OCI-LY3 (cell line): Measurements from ENCODE around the gene DOCK6.

ENCODE experiments used
- H2AFZ ChIP-seq: fragments of 200-600, 300-600 bp; shearing (Covaris generic); 2 replicates; pipeline ENCODE4 v1.6.0; 2014; ENCODE audit warnings: antibody characterized with exemption, low read depth, low read length
- H3K27ac ChIP-seq: fragments of 200-600, 300-600 bp; sonication (generic); 2 replicates; pipeline ENCODE4 v1.5.1; 2014; ENCODE audit warnings: mild to moderate bottlenecking, low read length, moderate library complexity, mixed read lengths
- H3K27me3 ChIP-seq: fragments of 200-600, 300-600 bp; sonication (generic); 2 replicates; pipeline ENCODE4 v1.6.1; 2014; ENCODE audit warnings: low read depth, low read length, mixed read lengths
- H3K36me3 ChIP-seq: fragments of 200-600, 300-600 bp; sonication (generic); replicated peaks from 2 replicates; pipeline ENCODE3; 2014; ENCODE audit warnings: low read depth, low read length, mixed read lengths
- H3K4me1 ChIP-seq: fragments of 300-600, 200-600 bp; sonication (generic); 2 replicates; pipeline ENCODE4 v1.6.1; 2014; ENCODE audit warnings: low read length, mixed read lengths
- H3K4me2 ChIP-seq: fragments of 200-600, 300-600 bp; sonication (generic); 2 replicates; pipeline ENCODE4 v1.6.1; 2014; ENCODE audit warnings: low read length, mixed read lengths
- H3K4me3 ChIP-seq: fragments of 300-600, 200-600 bp; sonication (generic); 2 replicates; pipeline ENCODE4 v1.5.1; 2014; ENCODE audit warnings: antibody characterized with exemption, mild to moderate bottlenecking, low read length, moderate library complexity
- H3K79me2 ChIP-seq: fragments of 300-600, 200-600 bp; shearing (Covaris generic); 2 replicates; pipeline ENCODE4 v1.6.1; 2014; ENCODE audit warnings: mild to moderate bottlenecking, low read length, mixed read lengths
- H3K9ac ChIP-seq: fragments of 300-600, 200-600 bp; shearing (Covaris generic); 2 replicates; pipeline ENCODE4 v1.6.0; 2014; ENCODE audit warnings: mild to moderate bottlenecking, low read length, moderate library complexity
- H3K9me3 ChIP-seq: fragments of 200-600, 300-600 bp; shearing (Covaris generic); 2 replicates; pipeline ENCODE4 v1.6.1; 2014; ENCODE audit warnings: low read length, mixed read lengths; ENCODE audit not compliant: insufficient read depth
- H4K20me1 ChIP-seq: fragments of 200-600, 300-600 bp; sonication (generic); 2 replicates; pipeline ENCODE4 v1.6.1; 2016; ENCODE audit warnings: low read length, mixed read lengths; ENCODE audit not compliant: insufficient read depth
- EZH2phosphoT487 ChIP-seq: fragments of 200-600 bp; shearing (Covaris generic); IDR thresholded peaks from 2 replicates; pipeline ENCODE4 v1.6.1; 2018; ENCODE audit warnings: antibody characterized with exemption, mixed run types, low read depth
- TF ChIP-seq, protein P1 (sequence below): fragments of 200-600, 300-600 bp; sonication (generic); IDR thresholded peaks from 2 replicates; pipeline ENCODE4 v1.5.1; 2014; ENCODE audit warnings: antibody characterized with exemption, low read length, low read depth

The DOCK6 gene

DNA sequence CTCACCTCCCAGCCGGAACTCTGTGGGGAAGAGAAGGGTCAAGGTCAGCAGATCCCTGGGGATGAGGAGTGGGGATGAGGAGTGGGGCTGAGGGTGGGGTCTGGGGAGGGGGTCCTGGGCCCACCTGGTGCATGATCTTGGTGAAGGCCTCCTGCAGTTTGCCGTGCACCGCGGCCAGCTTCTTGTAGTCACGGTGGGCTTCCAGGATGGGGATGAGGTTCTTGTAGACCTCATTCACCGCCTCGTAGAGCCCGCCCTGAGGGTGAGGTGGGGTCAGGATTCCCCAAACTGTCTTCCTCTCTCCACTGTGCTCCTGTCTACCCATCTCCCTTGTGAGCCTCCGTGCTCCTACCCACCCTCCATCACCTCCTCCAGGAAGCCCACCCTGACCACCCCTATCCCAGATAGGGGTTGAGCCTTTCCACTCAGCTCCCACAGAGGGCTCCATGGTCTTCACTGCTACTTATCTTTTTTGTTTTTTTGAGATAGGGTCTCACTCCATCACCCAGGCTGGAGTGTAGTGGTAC is 58.2 kb downstream of the DOCK6 start:
- no peaks in the 10 kb centered on the region for H3K79me2 ChIP-seq
- H3K9me3 ChIP-seq: no peaks in the 10 kb centered on the region
- no peak for TF ChIP-seq EZH2phosphoT487
- TF ChIP-seq, protein P1, sequence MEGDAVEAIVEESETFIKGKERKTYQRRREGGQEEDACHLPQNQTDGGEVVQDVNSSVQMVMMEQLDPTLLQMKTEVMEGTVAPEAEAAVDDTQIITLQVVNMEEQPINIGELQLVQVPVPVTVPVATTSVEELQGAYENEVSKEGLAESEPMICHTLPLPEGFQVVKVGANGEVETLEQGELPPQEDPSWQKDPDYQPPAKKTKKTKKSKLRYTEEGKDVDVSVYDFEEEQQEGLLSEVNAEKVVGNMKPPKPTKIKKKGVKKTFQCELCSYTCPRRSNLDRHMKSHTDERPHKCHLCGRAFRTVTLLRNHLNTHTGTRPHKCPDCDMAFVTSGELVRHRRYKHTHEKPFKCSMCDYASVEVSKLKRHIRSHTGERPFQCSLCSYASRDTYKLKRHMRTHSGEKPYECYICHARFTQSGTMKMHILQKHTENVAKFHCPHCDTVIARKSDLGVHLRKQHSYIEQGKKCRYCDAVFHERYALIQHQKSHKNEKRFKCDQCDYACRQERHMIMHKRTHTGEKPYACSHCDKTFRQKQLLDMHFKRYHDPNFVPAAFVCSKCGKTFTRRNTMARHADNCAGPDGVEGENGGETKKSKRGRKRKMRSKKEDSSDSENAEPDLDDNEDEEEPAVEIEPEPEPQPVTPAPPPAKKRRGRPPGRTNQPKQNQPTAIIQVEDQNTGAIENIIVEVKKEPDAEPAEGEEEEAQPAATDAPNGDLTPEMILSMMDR: no peak
- H3K36me3 ChIP-seq: peaks cover 5% of the 10 kb centered on the region
- H3K27ac ChIP-seq: no peak overlapping the region
- no peak overlapping the region for H2AFZ ChIP-seq
- H3K4me3 ChIP-seq: no peak overlapping the region
- H3K27me3 ChIP-seq: no peaks in the 10 kb centered on the region
- H4K20me1 ChIP-seq: no peaks in the 10 kb centered on the region
- no peak overlapping the region for H3K9ac ChIP-seq
- peaks cover 53% of the 10 kb centered on the region for H3K4me1 ChIP-seq
- no peak overlapping the region for H3K4me2 ChIP-seq

GRCh38 chr19:11203194-11204075 is 58.9 kb downstream of the DOCK6 start:
- H3K9me3 ChIP-seq: no peaks in the 10 kb centered on the region
- H3K27ac ChIP-seq: no peak overlapping the region; the same call in 1 of the 2 replicates
- no peaks in the 10 kb centered on the region for H3K27me3 ChIP-seq
- H3K9ac ChIP-seq: no peak overlapping the region
- no peak overlapping the region for H3K4me3 ChIP-seq
- peaks cover 3% of the 10 kb centered on the region for H3K36me3 ChIP-seq
- H2AFZ ChIP-seq: no peak overlapping the region
- H3K4me2 ChIP-seq: peak overlapping the region; percentile 51; the same call in 1 of the 2 replicates
- H4K20me1 ChIP-seq: no peaks in the 10 kb centered on the region
- peaks cover 53% of the 10 kb centered on the region for H3K4me1 ChIP-seq
- H3K79me2 ChIP-seq: no peaks in the 10 kb centered on the region
- TF ChIP-seq EZH2phosphoT487: no peak
- TF ChIP-seq, protein P1: peak; percentile 88

- Histone ChIP-seq H3K27me3 (no peaks in the 10 kb centered on the region), H3K4me3 (peak overlapping the region; percentile 14; the same call in 1 of the 2 replicates), H3K27ac (peak overlapping the region; percentile 13; the same call in 1 of the 2 replicates), H3K36me3 (peaks cover 3% of the 10 kb centered on the region), H2AFZ (no peak overlapping the region), H3K4me1 (peaks cover 59% of the 10 kb centered on the region), H3K9ac (peak overlapping the region; percentile 10; the same call in 1 of the 2 replicates), H3K9me3 (no peaks in the 10 kb centered on the region), H3K4me2 (peak overlapping the region; percentile 51), H4K20me1 (no peaks in the 10 kb centered on the region), H3K79me2 (no peaks in the 10 kb centered on the region)
- TF ChIP-seq, protein P1: no peak
- TF ChIP-seq EZH2phosphoT487: no peak
These were observed 59.7 kb downstream of the DOCK6 start for GRCh38 chr19:11202488-11203193.

GRCh38 chr19:11201791-11202190 is 60.5 kb downstream of the DOCK6 start:
- peak overlapping the region; percentile 10; the same call in 1 of the 2 replicates for H3K9ac ChIP-seq
- peaks cover 61% of the 10 kb centered on the region for H3K4me1 ChIP-seq
- no peaks in the 10 kb centered on the region for H4K20me1 ChIP-seq
- H3K4me2 ChIP-seq: peak overlapping the region; percentile 51
- peaks cover 3% of the 10 kb centered on the region for H3K36me3 ChIP-seq
- TF ChIP-seq EZH2phosphoT487: no peak
- TF ChIP-seq, protein P1: no peak
- no peaks in the 10 kb centered on the region for H3K79me2 ChIP-seq
- 0 out of 2 replicates have a peak, but pooled peaks cover under 1% of the 10 kb centered on the region for H3K27me3 ChIP-seq
- H3K4me3 ChIP-seq: no peak overlapping the region; the same call in 1 of the 2 replicates
- no peaks in the 10 kb centered on the region for H3K9me3 ChIP-seq
- H3K27ac ChIP-seq: 0 out of 2 replicates have a peak overlapping the region, but pooled peaks have one; percentile 1
- H2AFZ ChIP-seq: no peak overlapping the region
